ENCODE data around the gene TRAM2.
A peak's percentile ranks its signal among the peaks of the same experiment; 100 is the strongest.

The TRAM2 gene

GRCh38 chr6:52524918-52525317 is 51.9 kb downstream of the TRAM2 start:
- no peak for DNase-seq

GRCh38 chr6:52523378-52524142 is 53.3 kb downstream of the TRAM2 start:
- DNase-seq, result no peak

GRCh38 chr6:52522655-52523054 is 54.2 kb downstream of the TRAM2 start:
- no peak for DNase-seq

GRCh38 chr6:52522151-52522626 is 54.7 kb downstream of the TRAM2 start:
- no peak for DNase-seq

GRCh38 chr6:52519618-52520017 is 57.2 kb downstream of the TRAM2 start:
- DNase-seq, result no peak

- DNase-seq, result no peak
These were observed 58.4 kb downstream of the TRAM2 start for GRCh38 chr6:52518279-52518945.

- DNase-seq, result peak in 1 of 2 experiments; percentile 16
These were observed 59.2 kb downstream of the TRAM2 start for GRCh38 chr6:52517502-52518278.

GRCh38 chr6:52516943-52517342 is 59.9 kb downstream of the TRAM2 start:
- no peak for DNase-seq

GRCh38 chr6:52516269-52516668 is 60.6 kb downstream of the TRAM2 start:
- no peak for DNase-seq

- DNase-seq, result no peak
These were observed 61.5 kb downstream of the TRAM2 start for GRCh38 chr6:52515219-52515960.

- DNase-seq, result no peak
These were observed 62.3 kb downstream of the TRAM2 start for GRCh38 chr6:52514514-52514913.

- no peak for DNase-seq
These were observed 63.0 kb downstream of the TRAM2 start for GRCh38 chr6:52513896-52514295.

GRCh38 chr6:52513464-52513863 is 63.4 kb downstream of the TRAM2 start:
- DNase-seq, result no peak

GRCh38 chr6:52512199-52512598 is 64.7 kb downstream of the TRAM2 start:
- no peak for DNase-seq

GRCh38 chr6:52511572-52512151 is 65.2 kb downstream of the TRAM2 start:
- DNase-seq, result no peak

GRCh38 chr6:52511163-52511562 is 65.7 kb downstream of the TRAM2 start:
- DNase-seq, result no peak

GRCh38 chr6:52510213-52510562 is 66.7 kb downstream of the TRAM2 start:
- no peak for DNase-seq

GRCh38 chr6:52509281-52510212 is 67.3 kb downstream of the TRAM2 start:
- DNase-seq, result no peak

- DNase-seq, result no peak
These were observed 68.6 kb downstream of the TRAM2 start for GRCh38 chr6:52508261-52508739.

GRCh38 chr6:52507557-52508260 is 69.2 kb downstream of the TRAM2 start:
- no peak for DNase-seq

GRCh38 chr6:52506476-52506875 is 70.4 kb downstream of the TRAM2 start:
- no peak for DNase-seq

Measured in AML-193 (cell line).